ENCODE results near the gene OPHN1. TPM values are rescaled to one million over a fixed set of nuclear protein-coding genes. Genes with fewer than 3 reads are reported as not detected.

OPHN1 gene
- total RNA-seq, 1 donor from 2014 or later, result 0.04 TPM

- intact Hi-C loops (cut with micrococcal nuclease), result no loop called here
- Mint-ChIP-seq H3K36me3 (ENCODE audit: low read depth) (no peaks in the 10 kb centered on the region), H3K4me3 (no peak overlapping the region), H3K27me3 (no peaks in the 10 kb centered on the region), H3K4me1 (no peaks in the 10 kb centered on the region), H3K9me3 (no peaks in the 10 kb centered on the region), H3K27ac (no peak overlapping the region)
- no peak for TF ChIP-seq CTCF (IDR thresholded peaks at IDR 0.05)
- CTCF ChIA-PET, result no interaction called here
- POLR2A ChIA-PET, result no interaction called here
- DNase-seq, result no peak
- ATAC-seq (ENCODE audit: low read depth), result no peak
Measured at GRCh38 chrX:68234171-68234910, 199.0 kb downstream of the OPHN1 start.

GRCh38 chrX:68232206-68232605 is 201.1 kb downstream of the OPHN1 start:
- intact Hi-C loops (cut with micrococcal nuclease), result no loop called here
- no peaks in the 10 kb centered on the region for H3K4me1 Mint-ChIP-seq
- H3K36me3 Mint-ChIP-seq (ENCODE audit: low read depth), result no peaks in the 10 kb centered on the region
- ChIA-PET CTCF (no interaction called here), POLR2A (no interaction called here)
- no peaks in the 10 kb centered on the region for H3K27me3 Mint-ChIP-seq
- no peak overlapping the region for H3K27ac Mint-ChIP-seq
- ATAC-seq (ENCODE audit: low read depth) (no peak), DNase-seq (no peak)
- no peak for TF ChIP-seq CTCF (IDR thresholded peaks at IDR 0.05)
- H3K9me3 Mint-ChIP-seq, result no peaks in the 10 kb centered on the region
- H3K4me3 Mint-ChIP-seq, result no peak overlapping the region

GRCh38 chrX:68209008-68209407 is 224.3 kb downstream of the OPHN1 start:
- Mint-ChIP-seq H3K4me3 (no peak overlapping the region), H3K36me3 (ENCODE audit: low read depth) (no peaks in the 10 kb centered on the region), H3K4me1 (no peaks in the 10 kb centered on the region), H3K9me3 (no peaks in the 10 kb centered on the region), H3K27me3 (peaks cover 4% of the 10 kb centered on the region), H3K27ac (no peak overlapping the region)
- ATAC-seq (ENCODE audit: low read depth) (no peak), DNase-seq (no peak)
- ChIA-PET CTCF (no interaction called here), POLR2A (no interaction called here)
- TF ChIP-seq CTCF (IDR thresholded peaks at IDR 0.05), result no peak
- intact Hi-C loops (cut with micrococcal nuclease), result no loop called here

DNA sequence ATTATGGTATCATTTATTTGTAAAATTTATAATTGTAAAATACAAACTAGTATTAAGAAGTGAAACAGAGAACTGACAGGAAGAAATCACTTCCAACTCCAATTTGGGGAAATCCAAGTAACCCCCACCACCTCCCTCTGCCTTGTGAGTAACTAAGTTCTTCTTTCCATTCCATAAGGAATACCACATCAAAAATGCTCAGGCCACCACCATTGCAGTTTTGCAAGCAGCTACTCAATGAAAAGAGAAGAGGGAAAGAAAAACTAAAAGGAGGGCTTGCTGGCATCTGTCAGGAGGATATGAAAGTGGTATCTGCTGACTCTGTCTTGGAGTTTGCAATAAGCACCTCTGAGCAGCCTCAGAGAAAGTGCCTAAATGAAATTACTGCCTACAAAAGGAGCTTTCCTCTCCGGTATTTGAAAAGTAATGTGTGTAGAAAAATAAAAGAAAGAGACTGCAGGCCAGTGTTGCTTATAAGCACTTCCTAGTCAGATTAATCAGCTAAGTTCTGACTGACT is 228.7 kb downstream of the OPHN1 start:
- Mint-ChIP-seq H3K36me3 (ENCODE audit: low read depth) (no peaks in the 10 kb centered on the region), H3K27ac (no peak overlapping the region), H3K9me3 (no peaks in the 10 kb centered on the region), H3K4me3 (no peak overlapping the region), H3K27me3 (peaks cover 2% of the 10 kb centered on the region), H3K4me1 (no peaks in the 10 kb centered on the region)
- intact Hi-C loops (cut with micrococcal nuclease), result no loop called here
- no peak for ATAC-seq (ENCODE audit: low read depth)
- ChIA-PET POLR2A (no interaction called here), CTCF (no interaction called here)
- TF ChIP-seq CTCF (IDR thresholded peaks at IDR 0.05), result no peak
- no peak for DNase-seq

GRCh38 chrX:68203646-68204045 is 229.6 kb downstream of the OPHN1 start:
- ChIA-PET POLR2A (no interaction called here), CTCF (no interaction called here)
- Mint-ChIP-seq H3K36me3 (ENCODE audit: low read depth) (no peaks in the 10 kb centered on the region), H3K4me3 (no peak overlapping the region), H3K27ac (no peak overlapping the region), H3K27me3 (no peaks in the 10 kb centered on the region), H3K4me1 (no peaks in the 10 kb centered on the region), H3K9me3 (no peaks in the 10 kb centered on the region)
- TF ChIP-seq CTCF (IDR thresholded peaks at IDR 0.05), result no peak
- no peak for DNase-seq
- intact Hi-C loops (cut with micrococcal nuclease), result no loop called here
- ATAC-seq (ENCODE audit: low read depth), result no peak
